HFF-Myc (cell line): ENCODE data around the gene LCN1.

ENCODE experiments used
- DNase-seq: peaks from one replicate; pipeline ENCODE4 v3.0.0-alpha.2; 2011; ENCODE audit warnings: low read depth; ENCODE audit errors: extremely low read depth
- H3K4me3 ChIP-seq: replicated peaks from 2 replicates; pipeline ENCODE4 v1.5.1; 2011; ENCODE audit warnings: low read depth, mild to moderate bottlenecking, control low read depth, low read length
- CTCF ChIP-seq: IDR thresholded peaks from 2 replicates; pipeline ENCODE4 v1.5.1; 2012; ENCODE audit warnings: mild to moderate bottlenecking, low read depth, low read length, control low read depth; ENCODE audit errors: missing control alignments

Gene LCN1

GRCh38 chr9:135501261-135502167 lies 19.7 kb upstream of the LCN1 start:
- no peak for TF ChIP-seq CTCF
- no peak for DNase-seq
- H3K4me3 ChIP-seq, result peak overlapping the region; percentile 84

- peak overlapping the region; percentile 84 for H3K4me3 ChIP-seq
- no peak for DNase-seq
- no peak for TF ChIP-seq CTCF
Measured at GRCh38 chr9:135502168-135502872, 18.9 kb upstream of the LCN1 start.

DNA sequence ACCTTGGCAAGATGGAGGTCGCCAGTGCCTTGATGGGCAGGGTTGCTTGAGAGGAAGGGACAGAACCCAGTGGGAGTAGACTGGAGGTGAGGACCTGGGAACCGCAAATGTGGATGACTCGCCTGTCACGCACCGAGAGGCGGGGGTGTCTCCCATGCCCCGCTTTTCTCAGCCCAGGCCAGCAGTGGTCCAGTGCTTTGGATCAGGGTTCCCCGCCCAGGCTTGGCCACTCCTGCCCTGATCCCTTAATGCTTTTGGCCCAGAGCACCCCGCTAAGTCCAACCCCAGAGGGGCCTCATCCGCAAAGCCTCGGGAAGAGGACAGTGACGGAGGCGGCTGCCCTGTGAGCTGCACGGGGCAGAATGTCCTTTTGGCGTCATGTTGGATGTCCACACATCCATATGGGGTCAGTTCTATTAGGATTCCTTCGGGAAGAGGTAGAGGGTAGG lies 18.3 kb upstream of the LCN1 start:
- no peak overlapping the region for H3K4me3 ChIP-seq
- no peak for TF ChIP-seq CTCF
- no peak for DNase-seq

DNA sequence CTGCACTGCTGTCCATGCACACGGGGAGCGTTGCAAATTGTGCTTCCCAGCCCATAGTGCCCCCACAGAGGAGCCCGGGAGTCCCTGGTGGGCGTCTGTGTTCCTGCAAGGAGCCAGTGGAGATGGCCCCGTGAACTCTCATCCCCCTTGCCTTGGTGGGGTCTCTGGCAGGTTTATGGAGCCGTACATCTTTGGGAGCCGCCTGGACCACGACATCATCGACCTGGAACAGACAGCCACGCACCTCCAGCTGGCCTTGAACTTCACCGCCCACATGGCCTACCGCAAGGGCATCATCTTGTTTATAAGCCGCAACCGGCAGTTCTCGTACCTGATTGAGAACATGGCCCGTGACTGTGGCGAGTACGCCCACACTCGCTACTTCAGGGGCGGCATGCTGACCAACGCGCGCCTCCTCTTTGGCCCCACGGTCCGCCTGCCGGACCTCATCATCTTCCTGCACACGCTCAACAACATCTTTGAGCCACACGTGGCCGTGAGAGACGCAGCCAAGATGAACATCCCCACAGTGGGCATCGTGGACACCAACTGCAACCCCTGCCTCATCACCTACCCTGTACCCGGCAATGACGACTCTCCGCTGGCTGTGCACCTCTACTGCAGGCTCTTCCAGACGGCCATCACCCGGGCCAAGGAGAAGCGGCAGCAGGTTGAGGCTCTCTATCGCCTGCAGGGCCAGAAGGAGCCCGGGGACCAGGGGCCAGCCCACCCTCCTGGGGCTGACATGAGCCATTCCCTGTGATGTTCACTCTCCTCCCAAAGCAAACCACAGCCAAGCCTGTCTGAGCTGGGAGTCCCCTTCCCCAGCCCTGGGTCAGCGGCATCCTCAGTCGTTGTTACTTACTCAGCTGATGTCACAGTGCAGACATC lies 17.6 kb upstream of the LCN1 start:
- no peak for TF ChIP-seq CTCF
- no peak overlapping the region for H3K4me3 ChIP-seq
- no peak for DNase-seq

DNA sequence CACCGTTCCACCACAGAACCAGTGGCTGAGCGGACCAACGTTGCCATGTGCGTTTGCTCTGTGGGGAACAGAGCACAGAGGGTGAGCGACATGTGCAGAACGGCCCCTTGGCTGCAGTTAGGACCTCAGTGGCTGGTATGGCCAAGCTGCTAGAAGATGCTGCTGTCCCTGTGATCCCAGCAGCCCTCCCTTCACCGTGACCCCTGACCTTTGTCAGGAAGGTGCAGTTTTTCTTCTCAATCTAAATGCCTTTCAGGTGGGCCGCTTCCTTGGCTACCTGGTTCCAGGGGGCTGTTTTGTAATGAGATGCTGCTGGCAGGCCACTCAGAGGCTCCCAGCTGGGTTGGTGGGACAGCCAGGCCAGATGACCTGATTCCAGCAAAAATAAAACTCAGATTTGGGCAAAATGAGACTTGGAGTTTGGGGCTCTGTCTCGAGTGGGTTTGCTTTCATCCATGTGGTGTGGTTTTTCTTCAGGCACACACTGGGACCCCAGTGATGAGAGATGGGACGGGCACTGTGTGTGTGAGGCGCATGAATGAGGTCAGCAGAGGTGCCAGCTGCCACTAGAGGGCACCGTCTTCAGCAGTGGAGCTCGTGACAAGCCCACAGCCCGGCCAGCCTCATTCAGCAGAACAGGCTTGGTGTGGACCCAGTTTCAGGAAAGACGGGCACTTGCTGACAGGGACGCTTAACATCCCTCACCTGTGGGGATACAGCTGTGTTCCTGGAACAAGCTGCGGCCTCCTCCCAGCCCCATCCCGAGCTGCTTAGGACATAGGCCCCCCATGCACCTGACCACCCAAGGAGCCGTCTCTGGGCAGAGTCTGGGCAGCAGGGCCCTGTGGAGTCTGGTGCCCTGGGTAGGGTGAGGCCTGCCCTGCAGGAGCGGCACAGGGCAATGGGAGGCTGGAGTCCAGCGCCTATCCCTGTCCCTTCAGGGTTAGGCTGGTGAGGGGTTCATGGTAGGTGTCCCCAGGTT lies 16.7 kb upstream of the LCN1 start:
- DNase-seq, result no peak
- TF ChIP-seq CTCF, result peak; percentile 68
- no peak overlapping the region for H3K4me3 ChIP-seq
